NCI-H748 (cell line): ENCODE measurements around the gene SLC29A3.

Experiments used
- DNase-seq: peaks from one replicate; lab custom pipeline; 2025; ENCODE audit not compliant: unreplicated experiment; lab: John Stamatoyannopoulos, UW

The SLC29A3 gene

DNA sequence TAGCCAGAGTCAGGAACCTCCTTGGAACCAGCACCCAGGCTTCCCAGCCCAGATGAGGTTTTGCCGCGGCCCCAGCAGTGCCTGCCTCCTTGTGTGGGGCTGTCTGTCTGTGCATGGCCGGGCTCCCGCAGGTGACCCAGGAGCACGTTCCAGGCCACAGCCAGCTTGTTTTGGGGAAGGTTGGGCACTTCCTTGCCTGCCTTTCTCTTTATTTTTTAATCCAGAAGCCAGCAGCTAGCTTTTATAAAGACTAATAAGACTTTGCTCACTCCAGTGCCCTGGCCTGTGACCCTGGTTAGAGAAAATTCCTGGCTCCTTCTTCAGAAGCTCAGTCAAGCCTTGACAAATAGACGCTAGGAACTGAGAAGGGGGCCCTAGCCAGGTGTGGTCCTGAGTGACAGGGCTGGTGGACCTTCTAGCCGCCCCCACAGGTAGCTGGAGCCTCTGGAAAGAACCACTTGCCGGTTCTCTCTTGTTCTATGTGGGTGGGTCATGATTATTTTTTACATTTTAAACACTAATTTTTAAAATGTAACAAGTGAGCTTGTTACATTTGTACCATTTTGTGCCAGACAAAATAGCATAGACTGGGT, 837 bp downstream of the SLC29A3 start:
- DNase-seq, result no peak

DNA sequence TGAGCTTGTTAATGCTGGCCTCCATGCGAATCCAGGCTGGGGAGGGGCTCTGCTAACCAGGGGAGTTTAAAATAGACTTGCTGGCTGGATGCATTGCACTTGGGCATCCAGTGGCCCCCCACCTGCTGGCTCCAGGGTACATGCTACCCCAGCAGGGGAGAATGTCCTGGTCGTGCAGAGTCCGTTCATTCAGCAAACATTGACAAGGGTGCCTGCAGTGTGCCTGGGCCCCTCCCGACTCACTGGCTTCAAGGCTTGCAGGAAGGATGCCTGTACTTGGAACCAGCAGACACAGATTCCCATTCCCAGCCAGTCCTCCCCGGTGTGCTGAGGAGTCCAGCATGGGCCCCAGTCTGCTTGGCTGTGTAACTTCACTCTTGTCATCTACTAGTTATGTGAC, 1.5 kb downstream of the SLC29A3 start:
- no peak for DNase-seq

DNA sequence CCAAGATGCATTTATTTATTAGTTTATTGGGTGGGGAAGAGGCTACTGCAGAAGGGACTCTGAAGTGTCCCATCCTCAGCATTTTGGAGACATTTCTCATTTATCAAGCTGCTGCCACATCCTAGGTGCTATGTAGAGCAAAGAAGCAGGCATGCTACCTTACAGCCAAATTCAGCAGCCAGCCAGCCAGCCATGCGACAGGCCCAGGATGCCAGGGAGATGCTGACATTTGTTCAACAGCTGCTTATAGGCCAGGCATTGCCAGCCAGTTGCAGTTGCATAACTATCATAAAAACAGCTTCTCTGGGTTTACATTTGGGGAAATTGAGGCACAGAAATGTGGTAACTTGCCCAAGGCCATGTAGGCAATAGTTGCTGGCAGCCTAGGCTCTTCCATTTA, 2.3 kb downstream of the SLC29A3 start:
- no peak for DNase-seq

DNA sequence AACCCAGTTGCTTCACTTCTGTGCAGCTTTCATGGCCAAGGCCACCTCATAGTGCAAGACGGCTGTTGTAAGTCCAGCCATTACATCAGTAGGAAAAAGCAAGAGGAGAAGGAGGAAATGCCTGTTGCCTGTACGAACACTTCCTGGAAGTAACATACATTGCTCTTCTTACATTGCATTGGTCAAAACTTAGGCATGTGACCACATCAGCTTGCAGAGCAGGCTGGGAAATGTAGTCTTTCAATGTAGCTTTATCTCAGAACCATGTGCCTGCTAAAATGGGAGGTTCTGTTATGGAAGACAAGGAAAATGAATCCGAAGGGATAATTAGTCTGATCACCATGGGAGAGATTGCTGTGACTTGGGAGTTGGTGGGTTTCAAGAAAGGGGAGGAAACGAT, 4.3 kb downstream of the SLC29A3 start:
- no peak for DNase-seq

DNA sequence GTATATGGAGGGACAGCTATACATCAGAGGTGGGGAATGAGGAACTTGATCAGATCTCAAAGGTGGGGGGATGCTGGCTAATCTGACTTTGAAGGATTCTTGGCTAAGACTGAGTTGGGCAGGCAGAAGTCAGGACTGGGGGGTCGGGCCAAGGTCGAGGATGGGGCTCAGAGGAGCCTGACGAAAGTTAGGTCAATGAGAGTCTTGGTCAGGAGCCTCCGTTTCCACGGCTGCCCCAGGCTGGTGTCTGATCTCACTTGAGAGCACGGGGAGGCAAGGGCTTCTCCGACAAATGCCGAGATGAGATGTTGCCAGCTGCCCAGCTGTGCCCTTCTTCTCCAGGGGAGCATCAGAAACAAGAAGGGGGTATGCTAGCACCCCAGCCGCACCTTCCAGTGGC, 5.7 kb downstream of the SLC29A3 start:
- DNase-seq, result no peak

DNA sequence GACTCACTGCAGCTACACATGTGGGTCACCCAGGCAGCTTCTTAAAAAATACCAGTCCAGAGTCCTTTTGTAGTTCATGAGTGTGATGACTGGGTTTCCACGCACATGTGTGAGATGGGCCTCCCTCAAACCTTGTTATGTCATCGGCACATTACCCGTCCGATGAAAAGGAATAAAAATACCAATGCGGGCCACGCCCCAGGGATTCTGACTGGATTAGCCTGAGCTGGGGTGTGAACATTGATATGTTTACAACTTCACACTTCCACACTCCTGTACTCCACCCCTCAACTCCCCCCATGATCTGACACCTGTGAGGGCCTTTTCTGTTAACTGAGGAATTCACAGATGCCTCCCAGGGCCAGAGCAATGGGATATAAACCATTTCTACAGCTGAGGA, 6.2 kb downstream of the SLC29A3 start:
- no peak for DNase-seq

DNA sequence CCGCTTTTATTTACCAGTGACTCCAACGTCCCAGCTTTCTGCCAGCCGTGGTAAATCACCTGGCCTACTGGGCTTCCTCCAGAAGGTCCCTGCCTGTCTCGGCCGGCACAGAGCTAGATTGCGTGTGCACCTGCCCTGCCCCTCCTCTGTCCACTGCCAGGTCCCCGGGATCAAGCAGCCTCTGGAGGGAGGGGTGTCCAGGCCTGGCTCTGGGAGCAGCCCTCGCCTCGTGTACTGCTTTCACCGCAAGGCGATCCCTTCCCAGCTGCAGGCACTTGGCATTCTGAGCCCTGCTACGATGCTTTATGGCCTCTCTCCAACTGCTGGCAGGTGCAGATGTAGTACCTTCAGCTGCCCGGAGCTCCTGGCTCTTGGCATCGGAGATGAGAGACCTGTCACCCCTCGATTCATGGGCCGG, 7.4 kb downstream of the SLC29A3 start:
- DNase-seq, result peak; percentile 42

DNA sequence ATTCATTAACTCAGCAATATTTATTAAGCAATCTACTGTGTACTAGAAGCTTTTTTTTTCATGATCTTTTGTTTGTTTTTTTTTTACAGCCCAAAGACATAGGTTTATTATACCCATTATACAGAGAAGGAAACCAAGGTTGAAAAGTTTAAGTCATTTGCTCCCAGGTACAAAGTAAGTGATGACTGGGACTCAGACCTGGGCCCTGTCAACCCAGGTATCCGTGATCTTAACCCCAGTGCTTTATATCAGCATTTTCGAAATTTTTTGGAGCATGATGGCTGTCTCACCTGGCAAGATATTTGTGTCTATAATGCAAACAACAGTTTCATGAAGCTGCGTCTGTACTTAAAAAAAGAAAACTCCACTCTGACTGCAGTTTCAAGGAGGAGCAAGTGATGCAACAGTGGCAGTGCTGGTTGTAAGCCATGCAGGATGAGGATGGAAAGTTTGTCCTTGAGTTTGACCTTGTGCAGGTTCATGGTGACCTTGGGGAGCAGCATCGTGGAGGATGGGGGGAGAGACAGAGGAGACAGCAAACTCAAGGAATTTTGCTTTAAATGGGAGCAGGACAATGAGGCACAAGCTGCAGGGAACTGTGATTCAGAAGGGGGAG, 11.8 kb downstream of the SLC29A3 start:
- no peak for DNase-seq

DNA sequence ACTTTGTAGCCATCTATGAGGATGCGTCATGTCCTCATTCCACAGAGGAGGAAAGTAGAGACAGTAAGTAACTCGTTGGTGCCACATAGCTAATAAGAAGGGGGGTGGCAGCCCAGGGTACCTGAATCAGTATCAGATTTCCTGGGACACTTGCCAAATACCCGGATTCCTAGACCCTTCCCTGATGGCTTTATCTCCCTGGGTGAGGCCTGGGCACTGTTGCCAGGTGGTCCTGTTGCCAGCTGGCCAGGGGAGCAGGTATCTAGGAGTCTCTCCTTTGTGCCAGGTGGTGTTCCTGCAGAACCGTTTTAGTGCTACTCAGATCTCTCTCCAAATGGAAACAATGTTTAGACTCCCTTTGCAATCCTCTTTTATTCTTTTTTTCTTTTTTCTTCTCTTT, 12.7 kb downstream of the SLC29A3 start:
- no peak for DNase-seq

DNA sequence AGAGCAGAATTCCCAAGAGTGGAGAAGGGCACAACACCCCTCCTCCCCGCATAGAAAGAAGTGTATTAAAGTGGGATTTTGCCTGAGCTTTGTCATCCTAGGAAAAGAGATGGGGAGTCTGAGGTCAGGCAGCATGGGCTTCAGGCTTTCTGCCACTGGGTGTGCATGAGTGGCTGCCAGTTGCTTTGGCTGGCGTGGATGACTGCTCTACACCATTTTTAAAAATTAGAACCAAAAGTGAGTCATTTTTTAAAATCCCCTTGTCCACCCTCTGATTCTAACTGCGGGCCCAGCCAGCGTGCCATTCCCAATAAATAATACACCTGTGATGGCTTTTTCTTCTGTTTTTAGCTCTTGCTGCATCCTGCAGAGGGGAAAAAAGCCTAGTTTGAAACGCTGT, 13.4 kb downstream of the SLC29A3 start:
- no peak for DNase-seq

DNA sequence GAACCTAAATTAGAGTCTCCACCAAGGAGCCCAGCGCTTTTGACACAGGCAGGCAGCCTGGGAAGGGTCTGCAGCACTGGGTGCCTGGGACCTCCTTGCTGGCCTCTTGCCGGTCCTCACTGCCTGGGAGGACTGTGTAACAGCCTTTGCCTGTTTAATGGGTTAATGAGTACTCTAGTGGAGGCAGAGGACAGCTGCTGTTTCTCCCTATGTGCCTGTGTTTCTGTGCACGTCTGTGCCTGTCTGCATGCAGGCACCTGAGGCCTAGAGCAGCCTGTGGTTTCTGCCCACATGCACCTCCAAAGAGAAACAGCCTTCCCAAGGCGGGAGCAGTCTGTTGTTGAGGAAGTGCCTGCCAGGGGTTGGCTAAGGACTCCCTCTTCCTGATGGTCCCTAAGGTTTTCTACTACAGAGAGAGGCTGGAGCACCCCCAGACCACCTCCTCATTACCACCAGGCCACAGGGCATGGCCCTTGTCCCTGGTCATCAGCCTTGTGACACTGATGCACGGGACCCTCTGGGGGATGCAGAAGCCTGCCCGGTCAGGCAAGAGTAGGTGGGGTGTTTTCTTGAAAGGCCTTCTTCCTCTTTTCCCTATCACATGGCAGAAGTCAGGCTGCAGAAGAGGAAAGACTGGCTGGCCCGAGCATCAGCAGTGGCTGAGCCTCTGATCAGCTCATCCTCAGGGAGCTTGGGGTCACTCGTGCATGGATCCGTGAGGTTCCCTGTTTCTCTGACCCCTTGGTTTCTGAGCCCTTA, 14.2 kb downstream of the SLC29A3 start:
- no peak for DNase-seq

DNA sequence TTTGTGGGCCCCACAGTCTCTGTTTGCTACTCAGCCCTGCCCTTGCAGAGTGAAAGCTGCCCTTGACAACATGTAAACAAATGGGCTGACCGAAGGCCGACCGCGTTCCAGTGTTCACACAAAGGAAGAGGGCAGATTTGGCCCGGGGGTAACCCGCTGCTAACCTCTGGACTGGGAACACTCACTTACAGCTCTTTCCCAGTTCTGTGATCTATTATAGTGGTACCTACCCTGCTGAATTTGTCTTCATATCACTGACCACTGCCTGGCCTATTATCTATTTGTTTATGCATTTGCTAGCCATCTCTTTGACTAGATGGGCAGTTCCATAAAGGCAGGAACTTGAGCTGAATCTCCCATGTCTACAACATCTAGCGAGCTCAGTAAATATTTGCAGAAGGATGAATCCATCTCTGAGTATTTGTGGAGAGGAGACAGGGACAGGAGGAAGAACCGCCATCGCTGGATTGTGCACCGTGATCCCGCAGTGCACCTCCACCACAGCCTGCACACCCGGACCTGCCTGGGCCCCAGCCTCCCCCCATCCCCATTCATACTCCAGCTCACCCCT, 15.2 kb downstream of the SLC29A3 start:
- DNase-seq, result peak; percentile 67

DNA sequence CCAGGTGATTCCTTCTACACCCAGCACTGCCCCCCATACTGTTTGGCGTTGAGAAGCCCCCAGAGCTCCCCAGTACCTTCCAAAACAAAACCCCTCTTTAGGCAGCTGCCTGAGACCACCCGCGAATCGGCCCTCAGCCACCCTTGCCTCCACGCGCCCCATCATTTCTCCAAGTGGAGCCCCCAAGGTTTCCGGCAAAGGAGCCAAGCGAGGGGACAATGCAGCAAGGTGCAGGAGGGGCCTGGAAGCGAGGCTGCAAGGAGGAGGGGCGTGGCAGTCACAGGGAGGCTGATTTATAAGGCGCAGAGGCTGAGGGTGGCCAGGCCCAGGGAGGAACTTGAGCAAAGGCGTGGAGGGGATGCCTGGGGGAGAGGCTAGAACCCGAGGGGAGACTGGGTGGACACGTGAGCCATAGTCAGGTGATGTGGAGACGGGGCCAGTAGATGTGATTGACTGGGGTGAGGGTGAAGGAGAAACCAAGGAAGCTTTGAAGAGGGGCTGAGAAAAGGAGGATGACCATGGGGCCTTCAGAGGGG, 16.2 kb downstream of the SLC29A3 start:
- no peak for DNase-seq

DNA sequence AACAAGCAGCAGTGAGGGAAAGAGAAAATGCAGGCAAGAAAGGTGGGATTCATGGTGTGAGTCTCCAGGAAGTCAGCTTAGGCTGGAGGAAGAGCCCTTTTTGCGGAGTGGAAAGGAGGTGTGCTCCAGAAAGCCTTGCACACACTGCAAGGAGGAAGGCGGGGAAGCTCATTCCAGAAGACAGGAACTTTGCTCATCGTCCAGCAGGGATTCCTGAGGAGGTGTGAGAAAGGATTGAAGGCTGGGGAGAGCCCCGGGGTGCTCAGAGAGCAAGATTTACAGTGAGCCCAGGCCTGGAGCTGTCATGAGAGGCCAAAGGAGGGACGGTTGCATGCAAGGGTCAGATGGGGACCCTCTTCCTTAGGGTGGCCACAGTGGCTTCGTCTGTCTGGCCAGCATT, 17.6 kb downstream of the SLC29A3 start:
- no peak for DNase-seq

DNA sequence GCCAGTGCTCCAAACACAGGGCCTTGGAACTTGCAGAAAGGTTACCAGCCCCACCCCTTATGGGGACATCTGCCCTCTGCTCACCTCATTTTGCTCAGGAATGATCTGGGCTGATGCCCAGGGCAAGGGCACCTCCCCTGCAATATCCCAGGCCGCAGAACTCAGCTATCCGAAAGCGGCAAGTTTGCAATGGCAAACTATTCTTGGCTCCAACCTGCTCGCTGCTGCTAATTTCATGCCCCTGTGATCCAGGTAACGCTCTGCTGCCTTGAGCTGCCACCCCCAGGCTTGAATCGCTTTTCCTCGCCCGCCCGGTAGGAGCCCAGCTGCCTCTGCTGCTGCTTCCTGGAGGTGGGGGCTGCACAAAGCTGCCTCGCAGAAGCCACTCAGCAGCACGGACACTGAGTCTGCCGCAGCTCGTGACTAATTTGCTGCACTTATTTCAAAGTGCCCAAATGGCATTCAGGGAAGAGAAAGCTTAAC, 18.2 kb downstream of the SLC29A3 start:
- no peak for DNase-seq

DNA sequence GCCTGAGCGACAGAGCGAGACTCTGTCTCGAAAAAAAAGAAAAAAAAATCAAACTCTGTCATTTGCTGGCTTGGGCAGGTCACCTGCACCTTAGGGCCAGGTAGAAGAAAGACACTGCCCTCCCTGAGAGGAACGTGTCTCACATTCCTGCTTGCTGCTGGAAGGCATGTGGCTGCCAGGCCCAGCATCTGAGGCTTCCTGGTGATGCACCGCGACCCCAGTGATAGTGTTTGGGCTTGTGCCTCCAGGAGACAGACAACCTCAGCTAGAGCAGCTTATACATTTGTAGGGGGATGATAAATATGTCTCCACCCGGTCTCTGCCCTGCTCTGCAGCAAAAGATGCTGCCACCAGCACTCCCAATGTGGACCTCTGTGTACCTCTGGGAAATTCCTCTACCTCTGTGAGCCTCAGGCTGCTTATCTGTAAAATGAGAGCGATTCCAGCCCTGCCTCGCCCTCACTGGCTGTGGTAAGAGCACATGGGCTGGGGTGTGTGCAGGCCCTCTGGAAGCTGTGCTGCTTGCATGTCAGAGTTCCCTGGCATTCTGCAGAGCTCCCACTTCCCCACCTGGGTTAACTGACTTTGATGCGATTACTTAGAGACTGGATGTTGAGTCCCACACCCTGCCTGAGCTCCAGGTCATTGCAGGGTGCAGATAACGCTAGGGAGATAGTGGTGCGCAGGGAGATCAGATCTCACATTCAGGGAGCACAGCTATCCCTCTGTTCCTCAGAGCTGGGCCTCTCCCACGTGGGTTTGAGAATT, 19.9 kb downstream of the SLC29A3 start:
- no peak for DNase-seq

DNA sequence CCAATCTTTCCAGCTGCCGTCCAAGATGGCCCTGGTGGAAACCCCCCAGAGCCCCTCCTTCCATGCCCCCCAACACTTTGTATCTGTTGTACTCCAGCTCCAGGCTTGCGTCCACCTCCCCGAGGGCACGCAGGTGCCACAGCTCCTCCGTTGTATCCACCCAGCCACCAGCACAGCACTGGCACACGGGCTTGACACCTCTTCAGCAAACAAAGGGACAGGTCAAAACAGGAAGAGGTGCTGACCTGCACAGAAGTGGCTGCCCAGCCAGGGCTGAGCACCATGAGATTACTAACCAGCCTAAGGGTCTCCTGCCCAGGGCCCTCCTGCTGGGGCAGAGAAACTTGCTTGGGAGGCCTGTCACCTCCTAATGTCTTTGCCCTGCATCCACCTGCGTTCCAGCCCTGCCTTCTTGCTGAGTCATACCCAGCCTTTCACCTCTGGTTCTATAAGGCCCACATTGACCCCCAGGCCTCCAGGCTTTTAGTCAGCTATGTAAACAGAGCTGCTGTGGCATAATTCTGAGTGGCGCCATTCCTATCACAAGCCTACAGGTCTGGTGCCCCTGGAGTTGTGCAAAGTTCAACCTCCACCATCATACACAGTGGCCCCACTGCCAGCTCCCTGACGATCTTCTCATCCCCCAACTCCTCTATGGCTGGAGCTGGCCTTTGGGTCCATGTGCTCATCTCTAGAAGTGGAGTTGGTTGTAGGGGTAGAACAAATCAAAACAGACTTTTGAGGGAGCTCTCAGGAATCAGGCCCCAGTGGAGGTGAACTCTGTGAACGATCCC, 20.9 kb downstream of the SLC29A3 start:
- no peak for DNase-seq

DNA sequence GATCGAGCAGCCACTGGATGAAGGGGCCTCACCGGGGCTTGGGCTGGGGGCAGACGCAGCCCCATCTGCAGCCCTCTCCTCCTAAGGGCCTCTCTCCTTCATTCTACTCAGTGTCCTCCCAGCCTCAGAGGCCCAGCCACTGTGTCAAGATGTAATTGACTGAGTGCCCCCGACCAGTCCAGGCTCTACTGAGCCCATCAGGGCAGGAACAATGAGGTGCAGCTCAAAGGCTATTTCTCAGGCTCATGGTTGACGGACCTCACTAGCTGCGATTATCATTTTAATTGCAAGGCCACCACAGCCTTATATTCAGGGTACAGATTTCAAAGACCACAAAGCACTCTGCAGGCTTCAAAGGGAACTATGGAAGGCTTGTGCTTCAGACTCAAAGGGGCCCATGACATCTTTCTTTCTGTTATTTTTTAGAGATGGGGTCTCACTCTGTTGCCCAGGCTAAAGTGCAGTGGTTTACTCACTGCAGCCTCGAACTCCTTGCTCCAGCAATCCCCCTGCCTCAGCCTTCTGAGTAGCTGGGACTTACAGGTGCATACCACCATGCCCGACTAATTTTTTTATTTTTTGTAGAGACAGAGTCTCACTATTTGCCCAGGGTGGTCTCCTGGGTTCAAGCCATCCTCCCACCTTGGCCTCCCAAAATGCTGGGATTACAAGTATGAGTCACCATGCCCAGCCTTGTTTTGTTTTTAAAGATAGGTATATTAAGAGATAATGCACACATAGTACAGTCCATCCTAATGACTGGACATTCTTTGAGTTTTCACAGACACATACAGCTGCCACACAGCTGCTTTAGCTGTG, 23.7 kb downstream of the SLC29A3 start:
- DNase-seq, result no peak

DNA sequence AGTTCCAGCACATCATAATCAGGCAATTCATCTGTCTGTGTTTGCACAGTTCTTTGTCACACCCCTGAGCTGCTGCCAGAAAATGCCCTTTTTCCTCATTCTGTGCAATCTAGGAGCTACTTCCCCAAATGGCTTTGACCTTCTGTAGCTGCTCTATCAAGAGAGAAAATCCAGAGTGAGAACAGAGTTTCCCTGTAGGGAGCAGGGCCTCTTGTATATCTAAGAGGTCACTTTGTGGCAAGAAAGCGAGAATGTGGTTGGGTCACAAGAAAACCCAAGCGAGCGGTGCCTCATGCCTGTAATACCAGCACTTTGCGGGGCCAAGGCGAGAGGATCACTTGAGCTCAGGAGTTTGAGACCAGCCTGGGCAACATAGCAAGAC, 24.3 kb downstream of the SLC29A3 start:
- no peak for DNase-seq
